ENCODE results near the gene TSEN54. TPM values are rescaled to one million over a fixed set of nuclear protein-coding genes. Genes with fewer than 3 reads are reported as not detected.

The TSEN54 gene
- total RNA-seq, 1 experiment from 2014 or later = 87.3 TPM

DNA sequence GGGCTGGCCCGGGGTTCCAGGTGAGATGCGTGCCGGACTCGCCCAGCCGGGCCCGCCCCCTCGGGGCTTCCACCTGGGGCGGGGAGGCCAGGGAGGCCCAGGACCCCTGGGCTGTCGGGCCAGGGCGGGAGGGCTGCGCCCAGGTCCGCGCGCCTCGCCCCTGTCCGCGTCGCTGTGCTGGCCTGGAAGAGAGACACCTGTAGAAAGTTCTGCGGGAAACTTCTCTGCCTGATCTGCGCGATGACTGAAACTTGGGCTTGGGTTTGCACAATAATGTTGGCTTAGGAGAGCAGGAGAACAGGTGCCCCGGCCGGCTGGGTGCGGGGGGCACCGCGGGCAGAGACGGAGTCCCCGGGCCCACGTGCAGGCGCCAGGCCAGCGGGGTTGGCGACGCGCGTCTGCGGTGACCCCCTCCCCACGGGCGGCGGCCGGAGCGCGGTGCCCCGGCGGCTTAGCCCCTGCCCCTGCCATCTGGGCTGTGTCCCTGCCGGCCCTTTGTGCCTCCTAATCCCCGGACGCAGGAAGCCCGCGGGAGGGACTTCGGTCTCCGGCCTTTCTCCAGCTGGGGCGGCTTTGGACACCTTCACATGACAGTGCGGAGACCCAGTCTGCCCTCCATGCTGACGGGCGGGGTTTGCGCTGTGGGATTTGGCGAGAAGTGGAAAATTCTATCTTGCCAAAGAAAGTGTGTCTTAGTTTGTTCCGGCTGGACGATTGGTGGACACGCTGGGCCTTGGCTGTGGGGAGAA lies 9.7 kb downstream of the TSEN54 start:
- intact Hi-C loops (cut with micrococcal nuclease) = loop anchor here (1.0 kb wide), 1 partner anchor 9 kb away; no protein-coding TSS in a partner anchor
- Histone ChIP-seq H3K79me2 (ENCODE audit: insufficient read depth, low read length) (peaks cover 53% of the 10 kb centered on the region), H2AFZ (ENCODE audit: low read depth, low read length, poor library complexity, severe bottlenecking) (no peak overlapping the region), H3K9me3 (ENCODE audit: control insufficient read depth in 1 of 2, insufficient read depth in 1 of 2, low read depth in 1 of 2, low read length in 2 of 2) (no peaks in the 10 kb centered on the region), H3K27me3 (ENCODE audit: insufficient read depth, low read length) (no peaks in the 10 kb centered on the region), H4K20me1 (ENCODE audit: insufficient read depth) (no peaks in the 10 kb centered on the region), H3K36me3 (ENCODE audit: control insufficient read depth in 1 of 2, insufficient read depth in 2 of 2, low read length in 2 of 2) (peaks cover 5 to 16% of the 10 kb centered on the region in 2 experiments; a peak in 2 of 4 replicates), H3K27ac (ENCODE audit: low read depth, low read length) (peak overlapping the region; percentile 83), H3K4me1 (ENCODE audit: control insufficient read depth in 1 of 2, insufficient read depth in 2 of 2, low read length in 2 of 2) (peaks cover 27 to 45% of the 10 kb centered on the region in 2 experiments), H3K4me3 (replicated peaks in 1 of 2; ENCODE audit: low read depth in 1 of 2, low read length in 2 of 2) (peak overlapping the region; percentile 68 to 86), H3K9ac (ENCODE audit: low read length) (peak overlapping the region; percentile 95), H3K4me2 (ENCODE audit: low read length) (peak overlapping the region; percentile 86), H3K9me2 (ENCODE audit: insufficient read depth) (no peaks in the 10 kb centered on the region)
- no peak for DNase-seq (ENCODE audit: low read depth, low spot score)
- TF ChIP-seq, protein P1, sequence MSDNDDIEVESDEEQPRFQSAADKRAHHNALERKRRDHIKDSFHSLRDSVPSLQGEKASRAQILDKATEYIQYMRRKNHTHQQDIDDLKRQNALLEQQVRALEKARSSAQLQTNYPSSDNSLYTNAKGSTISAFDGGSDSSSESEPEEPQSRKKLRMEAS (IDR thresholded peaks at IDR 0.05) = peak; percentile 71; the same call in 1 of the 2 replicates
- TF ChIP-seq EZH2 (IDR thresholded peaks at IDR 0.05) = no peak
- TF ChIP-seq ZFX (IDR thresholded peaks at IDR 0.05) = peak; percentile 60; the same call in 1 of the 2 replicates
- RAD21 ChIA-PET (ENCODE audit: low non-redundant PET in 1 of 2, low total read pairs in 2 of 2, uncharacterized antibody in 2 of 2, unreplicated experiment in 2 of 2) = interaction anchor here (0.7 to 1.6 kb wide), 7 partner anchors 8 to 75 kb away, joined by 3 to 9 read pairs (median 3); partner anchors contain the start of gene TSEN54 (in 2 of the 2)
- POLR2A ChIA-PET = interaction anchor here (1.0 to 1.6 kb wide), 8 partner anchors 9 to 24 kb away, joined by 3 to 15 read pairs (median 5); partner anchors contain the start of gene TSEN54
- peak; percentile 43 for ATAC-seq
- CTCF ChIA-PET = interaction anchor here (0.7 to 2.2 kb wide), 15 partner anchors 8 to 285 kb away, joined by 3 to 39 read pairs (median 4); partner anchors contain the start of genes SLC25A19, SMIM5 and TSEN54
- BruUV-seq (replicated peaks) = no TSS peak

DNA sequence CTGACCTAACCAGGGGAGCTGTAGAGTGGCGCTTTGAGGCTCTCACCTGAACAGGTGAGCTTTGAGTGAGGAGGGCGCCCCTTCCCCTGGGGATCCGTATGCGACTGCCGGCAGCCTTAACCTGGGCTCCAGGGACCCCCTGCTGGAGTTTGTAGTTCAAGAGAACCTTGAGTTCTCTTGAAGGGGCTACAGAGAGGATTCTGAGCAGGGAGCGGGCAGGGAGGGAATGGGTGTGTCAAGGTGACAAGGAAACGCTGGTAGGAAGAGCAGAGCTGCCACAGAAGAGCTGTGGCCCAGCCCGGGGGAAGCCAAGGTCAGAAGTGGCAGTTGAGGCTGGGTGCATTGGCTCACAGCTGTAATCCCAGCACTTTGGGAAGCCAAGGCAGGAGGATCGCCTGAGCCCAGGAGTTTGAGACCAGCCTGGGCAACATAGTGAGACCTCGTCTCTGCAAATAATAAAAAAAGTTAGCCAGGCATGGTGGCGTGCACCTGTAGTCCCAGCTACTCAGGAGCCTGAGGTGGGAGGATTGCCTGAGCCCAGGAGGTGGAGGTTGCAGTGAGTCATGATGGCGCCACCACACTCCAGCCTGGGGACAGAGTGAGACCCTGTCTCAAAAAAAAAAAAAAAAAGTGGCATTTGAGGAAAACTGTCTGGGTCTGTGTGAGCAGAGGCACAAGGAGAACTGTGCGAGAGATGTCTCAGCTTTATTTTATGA lies 10.4 kb downstream of the TSEN54 start:
- Histone ChIP-seq H3K9me3 (ENCODE audit: control insufficient read depth in 1 of 2, insufficient read depth in 1 of 2, low read depth in 1 of 2, low read length in 2 of 2) (no peaks in the 10 kb centered on the region), H2AFZ (ENCODE audit: low read depth, low read length, poor library complexity, severe bottlenecking) (no peak overlapping the region), H3K4me1 (ENCODE audit: control insufficient read depth in 1 of 2, insufficient read depth in 2 of 2, low read length in 2 of 2) (peaks cover 34 to 52% of the 10 kb centered on the region in 2 experiments), H3K9ac (ENCODE audit: low read length) (peak overlapping the region; percentile 95), H3K79me2 (ENCODE audit: insufficient read depth, low read length) (peaks cover 60% of the 10 kb centered on the region), H3K27ac (ENCODE audit: low read depth, low read length) (peak overlapping the region; percentile 83), H4K20me1 (ENCODE audit: insufficient read depth) (no peaks in the 10 kb centered on the region), H3K4me3 (replicated peaks in 1 of 2; ENCODE audit: low read depth in 1 of 2, low read length in 2 of 2) (peak overlapping the region; percentile 68 to 86), H3K9me2 (ENCODE audit: insufficient read depth) (no peaks in the 10 kb centered on the region), H3K27me3 (ENCODE audit: insufficient read depth, low read length) (no peaks in the 10 kb centered on the region), H3K36me3 (ENCODE audit: control insufficient read depth in 1 of 2, insufficient read depth in 2 of 2, low read length in 2 of 2) (peaks cover 4 to 9% of the 10 kb centered on the region in 2 experiments; a peak in 2 of 4 replicates), H3K4me2 (ENCODE audit: low read length) (peak overlapping the region; percentile 86)
- ChIA-PET RAD21 (ENCODE audit: low non-redundant PET in 1 of 2, low total read pairs in 2 of 2, uncharacterized antibody in 2 of 2, unreplicated experiment in 2 of 2) (interaction anchor here (1.1 kb wide), 2 partner anchors 9 to 23 kb away, joined by 3 to 5 read pairs; no protein-coding TSS in a partner anchor), POLR2A (interaction anchor here (0.7 to 1.6 kb wide), 6 partner anchors 9 to 253 kb away, joined by 3 to 7 read pairs (median 4); partner anchors contain the start of gene TSEN54), CTCF (interaction anchor here (0.9 to 2.0 kb wide), 5 partner anchors 10 to 286 kb away, joined by 3 to 20 read pairs (median 5); partner anchors contain the start of genes SMIM5 and TSEN54)
- no peak for TF ChIP-seq TCF7L2 (IDR thresholded peaks at IDR 0.05; ENCODE audit: borderline replicate concordance, extremely low read depth, insufficient read depth, insufficient read length)
- TF ChIP-seq FOSL1 (IDR thresholded peaks at IDR 0.05; ENCODE audit: low read depth) = peak; percentile 37; the same call in 1 of the 2 replicates
- intact Hi-C loops (cut with micrococcal nuclease) = no loop called here
- DNase-seq (ENCODE audit: low read depth, low spot score) = no peak
- BruUV-seq (replicated peaks) = TSS peak; percentile 56
- ATAC-seq = no peak
